Activated CD4-positive, CD25-positive, alpha-beta regulatory T cell (primary cell): ENCODE data around the gene ULK4.
"Not testable (repeated sequence)": the region's sequence is repeated elsewhere in the genome, so short reads cannot be mapped to it uniquely, and the experiment has no call there.

Source experiments
- DNase-seq, 4 experiments: peaks; one replicate each; lab custom pipeline; 2025; lab: John Stamatoyannopoulos, UW

Gene ULK4

DNA sequence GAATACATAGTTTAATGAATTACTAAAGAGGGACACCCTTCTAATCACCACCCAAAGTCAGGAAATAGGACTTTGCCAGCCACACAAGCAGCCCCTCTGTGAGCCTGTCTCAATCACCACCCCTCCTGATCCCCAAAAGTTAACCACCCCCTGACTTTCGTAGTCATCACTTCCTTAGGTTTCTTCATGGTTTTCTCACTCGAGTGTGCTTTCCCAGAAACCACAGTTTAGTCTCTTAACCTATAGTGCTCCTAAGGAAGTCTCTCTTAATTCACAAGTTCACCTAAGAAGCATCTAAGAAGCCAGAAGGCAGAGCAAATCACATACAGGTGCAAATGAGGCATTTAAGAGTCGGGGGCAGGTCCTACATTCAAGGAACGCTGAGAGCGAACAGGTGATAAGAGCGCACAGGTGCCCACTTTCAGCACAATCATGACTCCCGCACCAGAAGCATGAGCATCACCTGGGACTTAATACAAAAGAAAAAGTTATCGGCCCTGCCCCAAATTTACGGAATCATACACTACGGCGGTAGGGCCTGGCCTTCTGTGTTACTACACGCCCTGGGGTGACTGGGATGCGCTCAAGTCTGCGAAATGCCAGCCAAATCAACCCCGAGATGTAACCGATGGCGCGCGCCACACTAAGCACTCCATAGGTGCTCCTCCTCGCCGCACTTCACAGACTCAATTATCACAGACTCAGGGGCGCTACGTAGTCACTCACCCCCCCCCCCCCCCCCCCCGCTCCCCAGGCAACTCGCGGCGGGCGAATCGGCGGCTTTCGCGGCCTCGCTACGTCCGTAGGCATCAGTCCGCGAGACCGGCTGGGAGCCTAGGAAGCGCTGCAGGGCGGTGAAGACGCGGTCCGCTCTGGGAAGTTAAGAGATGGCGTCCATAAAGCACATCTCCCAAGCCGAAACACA lies 815 bp downstream of the ULK4 start:
- DNase-seq: peak; percentile 16 to 32 (median 26)

DNA sequence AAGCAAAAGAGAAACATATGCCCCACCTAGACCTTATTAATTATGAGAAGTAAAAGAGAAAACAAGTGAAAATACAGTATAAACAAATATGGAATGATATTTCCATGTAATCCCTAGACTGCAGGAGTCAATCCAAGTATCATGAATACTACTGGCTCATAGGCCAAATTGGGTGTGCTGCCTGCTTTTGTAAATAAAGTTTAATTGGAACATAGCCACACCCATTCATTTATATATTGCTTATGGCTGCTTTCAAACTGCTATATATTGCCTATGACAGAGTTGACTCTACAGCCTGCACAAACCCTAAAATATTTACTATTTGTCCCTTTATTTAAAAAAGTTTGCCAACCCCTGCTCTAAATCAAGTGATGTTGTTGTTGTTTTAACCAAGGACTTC lies 5.3 kb downstream of the ULK4 start:
- no peak for DNase-seq

DNA sequence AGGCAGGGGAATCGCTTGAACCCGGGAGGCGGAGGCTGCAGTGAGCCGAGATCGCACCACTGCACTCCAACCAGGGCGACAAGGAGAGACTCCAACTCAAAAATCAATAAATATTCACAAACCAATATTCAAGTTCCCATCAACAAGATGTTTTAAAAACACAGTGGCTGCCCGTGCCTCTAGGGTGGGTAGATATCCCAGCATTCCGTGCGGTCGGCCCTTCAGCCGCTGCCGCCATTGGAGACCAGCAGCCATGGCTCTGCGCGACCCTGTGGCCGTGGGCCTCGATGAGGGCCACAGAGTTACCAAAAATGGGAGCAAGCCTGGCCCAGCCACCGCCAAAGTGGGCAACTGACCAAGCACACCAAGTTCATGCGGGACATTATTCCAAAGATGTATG lies 6.7 kb downstream of the ULK4 start:
- DNase-seq: no peak

DNA sequence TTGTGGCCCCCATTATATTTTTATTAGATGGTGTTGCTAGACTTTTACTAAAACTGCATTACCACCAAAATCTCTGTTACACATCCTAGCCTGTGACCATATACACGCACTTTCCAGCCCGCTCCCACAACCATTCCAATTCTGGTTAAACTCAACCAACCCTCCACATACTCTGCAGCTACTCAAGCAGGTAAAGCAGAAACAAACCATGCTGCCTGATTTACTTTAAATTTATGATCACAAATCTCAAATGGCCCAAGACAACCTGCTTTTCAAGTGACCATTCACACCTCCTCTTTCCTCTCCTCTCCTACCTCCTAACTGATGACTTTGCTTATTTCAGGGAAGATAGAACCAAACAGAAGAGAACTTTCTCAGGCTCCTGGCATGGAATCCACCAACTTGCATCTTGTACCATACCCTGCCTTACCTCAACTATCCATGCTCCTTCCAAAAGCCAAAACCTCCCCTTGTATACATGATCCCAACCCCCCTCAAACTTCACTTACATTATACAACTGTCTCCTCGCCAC lies 18.5 kb downstream of the ULK4 start:
- no peak for DNase-seq

DNA sequence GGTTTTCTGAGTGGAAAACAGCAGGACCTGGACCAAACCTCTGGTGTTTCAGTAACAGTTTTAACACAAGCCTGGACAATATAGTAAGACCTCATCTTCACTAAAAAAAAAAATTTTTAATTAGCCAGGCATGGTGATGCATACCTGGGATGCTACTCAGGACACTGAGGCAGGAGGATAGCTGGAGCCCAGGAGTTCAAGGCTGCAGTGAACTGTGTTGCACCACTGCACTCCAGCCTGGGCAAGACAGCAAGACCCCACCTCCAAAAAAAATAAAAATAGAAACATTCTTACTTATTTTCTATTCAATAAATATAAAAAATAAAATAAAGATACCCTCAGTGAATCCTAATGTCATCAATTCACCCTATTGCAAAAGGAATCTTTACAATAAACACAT lies 21.5 kb downstream of the ULK4 start:
- DNase-seq: no peak

DNA sequence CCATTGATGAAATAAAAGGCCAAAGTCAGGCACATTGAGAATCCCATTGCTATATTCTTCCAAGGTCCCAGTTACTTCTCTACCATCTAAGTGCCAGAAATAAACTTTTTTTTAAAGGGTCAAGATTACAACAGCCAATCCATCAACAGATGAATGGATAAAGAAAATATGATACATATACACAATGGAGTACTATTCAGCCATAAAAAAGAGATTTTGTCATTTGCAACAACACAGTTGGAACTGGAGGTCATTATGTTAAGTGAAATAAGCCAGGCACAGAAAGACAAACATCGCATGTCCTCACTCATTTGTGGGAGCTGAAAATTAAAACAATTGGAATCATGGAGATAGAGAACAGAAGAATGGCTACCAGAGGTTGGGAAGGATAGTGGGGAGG lies 25.5 kb downstream of the ULK4 start:
- no peak for DNase-seq

DNA sequence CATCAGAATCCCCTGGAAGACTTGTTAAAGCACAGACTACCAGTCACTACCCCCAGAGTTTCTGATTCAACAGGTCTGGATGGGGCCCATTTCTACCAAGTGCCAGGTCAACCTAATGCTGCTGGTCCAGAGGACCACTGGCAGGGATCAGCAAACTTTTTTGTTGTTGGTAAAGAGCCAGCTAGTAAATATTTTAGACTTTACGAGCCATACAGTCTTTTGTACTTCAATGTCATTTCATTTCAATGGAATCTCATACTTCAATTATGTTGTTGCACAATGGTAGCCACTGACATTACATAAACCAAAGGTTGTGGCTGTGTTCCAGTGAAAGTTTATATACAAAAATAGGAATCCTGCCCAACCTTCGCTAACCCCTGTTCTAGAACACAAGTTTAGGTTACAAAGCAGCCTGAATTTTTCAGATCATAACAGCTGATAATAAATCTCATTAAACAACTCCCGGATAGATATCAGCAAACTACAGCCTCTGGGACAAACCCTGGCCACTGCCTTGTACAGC lies 28.7 kb downstream of the ULK4 start:
- no peak for DNase-seq

DNA sequence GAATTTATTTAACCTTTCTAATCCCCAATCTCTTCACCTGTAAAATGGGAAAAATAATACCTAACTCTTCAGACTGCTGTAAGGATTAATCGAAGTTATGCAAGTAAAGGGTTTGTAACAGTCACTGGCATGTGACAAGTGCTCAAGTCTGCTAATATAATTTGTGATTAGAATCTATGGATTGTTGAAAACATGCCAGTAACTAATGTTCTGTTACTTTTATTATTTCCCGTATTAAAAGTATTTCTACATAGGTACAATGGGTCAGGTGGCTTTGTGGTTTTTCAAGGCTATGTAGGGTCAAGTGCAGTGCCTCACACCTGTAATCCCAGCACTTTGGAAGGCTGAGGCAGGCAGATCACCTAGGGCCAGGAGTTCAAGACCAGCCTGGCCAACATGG lies 29.4 kb downstream of the ULK4 start:
- no peak for DNase-seq

DNA sequence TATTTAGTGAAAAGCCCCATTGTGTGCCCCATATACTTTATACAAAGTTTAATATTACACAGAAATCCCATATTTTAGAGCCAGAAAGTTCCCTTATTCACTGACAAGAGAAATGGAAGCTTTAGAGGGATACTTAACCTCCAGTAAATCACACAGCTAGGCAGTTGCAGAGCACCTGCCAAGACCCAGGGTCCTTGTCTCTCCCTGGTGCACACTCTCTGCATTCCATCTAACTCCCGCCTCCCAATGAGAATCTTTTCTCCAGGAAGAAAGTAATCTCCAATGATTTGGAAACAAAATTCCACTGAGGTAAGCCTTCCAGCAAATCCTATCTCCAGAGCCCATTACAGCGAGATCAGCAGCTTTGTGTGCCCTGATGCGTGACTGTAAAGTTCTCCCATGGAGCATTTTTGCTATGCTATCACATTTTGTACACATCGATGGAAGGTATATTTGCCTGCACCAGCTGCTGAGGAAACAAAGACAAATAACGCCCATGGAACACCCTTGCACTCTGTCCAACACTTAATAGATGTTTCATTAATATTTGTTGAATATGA lies 41.4 kb downstream of the ULK4 start:
- no peak for DNase-seq

DNA sequence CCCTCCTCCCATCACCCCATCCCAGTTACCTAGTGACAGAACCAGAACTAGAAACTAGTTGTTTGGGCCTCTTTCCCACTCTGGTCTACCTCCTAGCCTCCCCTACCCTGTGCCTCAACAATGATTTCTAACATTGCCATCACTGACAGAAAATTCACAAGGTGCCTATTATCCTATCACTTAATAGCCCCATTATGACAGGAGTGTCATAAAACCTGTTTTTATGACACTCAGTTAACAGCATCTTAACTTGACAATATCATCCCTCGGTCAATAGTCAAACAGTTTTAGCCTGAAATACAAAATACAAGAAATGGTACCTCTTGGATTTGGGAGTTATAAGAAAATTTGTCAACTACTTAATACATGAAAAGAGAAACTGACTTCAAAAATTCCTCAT lies 46.5 kb downstream of the ULK4 start:
- no peak for DNase-seq

DNA sequence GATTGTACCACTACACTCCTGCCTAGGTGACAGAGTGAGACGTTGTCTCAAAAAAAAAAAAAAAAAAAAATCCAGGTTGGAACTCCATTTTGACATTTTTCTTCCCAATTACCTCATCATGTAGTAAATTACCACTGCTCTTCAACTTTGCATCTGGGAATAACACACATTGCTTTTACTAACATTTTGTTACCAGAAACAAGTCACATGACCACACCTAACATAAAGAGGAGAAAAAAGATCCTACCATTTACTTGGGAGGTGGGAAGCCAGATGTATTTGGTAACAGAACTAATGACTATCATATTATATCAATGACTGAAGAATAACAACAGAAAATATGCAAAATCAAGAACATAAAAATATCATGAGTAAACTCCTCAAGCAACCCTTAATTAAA lies 49.6 kb downstream of the ULK4 start:
- no peak for DNase-seq

DNA sequence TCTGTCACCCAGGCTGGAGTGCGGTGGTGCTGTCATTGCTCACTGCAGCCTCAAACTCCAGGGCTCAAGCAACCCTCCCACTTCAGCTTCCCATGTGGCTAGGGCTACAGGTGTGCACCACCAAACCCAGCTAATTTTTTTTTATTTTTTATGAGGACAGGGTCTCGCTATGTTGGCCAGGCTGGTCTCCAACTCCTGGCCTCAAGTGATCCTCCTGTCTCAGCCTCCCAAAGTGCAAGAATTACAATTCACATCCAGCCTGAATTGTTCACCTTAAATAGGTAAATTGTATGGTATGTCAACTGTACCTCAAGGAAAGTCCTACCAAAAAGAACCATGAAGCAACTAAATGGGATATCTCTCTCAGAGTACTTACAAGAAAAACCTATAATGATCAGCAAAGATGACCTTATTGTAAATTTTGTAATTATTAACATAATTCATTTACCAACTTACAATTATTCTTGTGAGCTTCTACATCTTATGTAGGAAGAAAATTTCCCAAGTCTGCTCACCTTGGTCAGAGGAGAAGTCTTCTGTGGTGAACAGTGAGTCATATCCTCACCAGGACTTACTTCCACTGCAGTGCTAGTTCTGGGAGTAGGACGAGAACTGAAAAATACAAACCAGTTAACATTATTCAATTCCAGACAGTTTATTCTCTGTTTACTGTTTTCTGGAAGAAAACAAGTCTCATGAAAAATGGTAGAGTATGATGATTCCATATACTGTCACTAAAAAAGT lies 54.4 kb downstream of the ULK4 start:
- no peak for DNase-seq

DNA sequence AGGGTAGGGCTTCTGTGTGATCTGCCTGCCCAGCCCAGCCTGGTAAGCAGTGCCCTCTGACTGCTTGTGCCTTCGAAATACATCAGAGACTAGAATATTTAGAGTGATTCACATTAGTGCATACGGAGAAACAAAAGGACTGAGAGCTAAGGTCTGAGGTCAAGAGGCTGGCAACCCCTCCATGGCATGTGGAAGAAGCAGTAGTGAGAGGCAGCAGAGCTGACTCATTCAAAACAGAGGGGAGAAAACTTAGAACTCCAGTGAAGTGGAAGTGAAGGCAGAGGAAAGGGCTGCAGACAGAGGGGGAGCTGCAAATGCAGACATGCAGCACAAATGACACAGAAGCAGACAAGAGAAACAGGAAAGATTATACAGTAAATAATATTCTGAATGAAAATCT lies 61.6 kb downstream of the ULK4 start:
- DNase-seq: no peak

DNA sequence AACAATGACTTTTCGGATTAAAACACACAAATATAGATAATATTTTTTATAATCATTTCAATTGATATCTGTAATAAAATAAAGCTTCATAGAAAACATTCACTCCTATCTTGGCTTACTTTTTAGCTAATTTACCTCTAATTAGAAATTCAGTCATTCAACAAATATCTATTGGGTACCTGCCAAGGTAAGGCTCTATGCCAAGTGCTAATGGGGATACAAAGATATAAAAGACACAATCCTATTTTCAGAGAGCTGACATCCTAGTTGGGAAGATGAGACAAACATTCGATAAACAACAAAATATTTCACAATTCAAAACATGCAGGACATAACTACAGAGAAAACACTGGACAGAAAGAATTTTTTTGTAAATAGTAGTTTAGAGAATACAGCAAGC lies 63.3 kb downstream of the ULK4 start:
- no peak for DNase-seq

DNA sequence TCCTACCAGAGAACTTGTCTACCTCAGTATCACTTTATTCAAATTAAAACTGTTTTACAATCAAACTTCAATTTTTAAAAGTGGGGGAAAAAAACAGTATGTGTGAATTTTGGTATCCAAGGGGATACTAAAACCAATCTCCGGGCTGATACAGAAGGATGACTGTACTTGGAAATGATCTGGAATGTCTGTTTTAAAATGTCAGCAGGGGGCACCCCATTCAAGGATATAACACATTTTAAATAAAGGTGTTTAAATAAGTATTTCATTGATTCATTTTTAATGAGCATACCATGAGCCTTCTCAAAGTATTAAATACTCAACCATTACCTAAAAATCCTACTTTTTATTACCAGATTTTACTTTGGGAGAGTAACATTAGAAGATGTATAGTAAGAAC lies 67.9 kb downstream of the ULK4 start:
- no peak for DNase-seq

DNA sequence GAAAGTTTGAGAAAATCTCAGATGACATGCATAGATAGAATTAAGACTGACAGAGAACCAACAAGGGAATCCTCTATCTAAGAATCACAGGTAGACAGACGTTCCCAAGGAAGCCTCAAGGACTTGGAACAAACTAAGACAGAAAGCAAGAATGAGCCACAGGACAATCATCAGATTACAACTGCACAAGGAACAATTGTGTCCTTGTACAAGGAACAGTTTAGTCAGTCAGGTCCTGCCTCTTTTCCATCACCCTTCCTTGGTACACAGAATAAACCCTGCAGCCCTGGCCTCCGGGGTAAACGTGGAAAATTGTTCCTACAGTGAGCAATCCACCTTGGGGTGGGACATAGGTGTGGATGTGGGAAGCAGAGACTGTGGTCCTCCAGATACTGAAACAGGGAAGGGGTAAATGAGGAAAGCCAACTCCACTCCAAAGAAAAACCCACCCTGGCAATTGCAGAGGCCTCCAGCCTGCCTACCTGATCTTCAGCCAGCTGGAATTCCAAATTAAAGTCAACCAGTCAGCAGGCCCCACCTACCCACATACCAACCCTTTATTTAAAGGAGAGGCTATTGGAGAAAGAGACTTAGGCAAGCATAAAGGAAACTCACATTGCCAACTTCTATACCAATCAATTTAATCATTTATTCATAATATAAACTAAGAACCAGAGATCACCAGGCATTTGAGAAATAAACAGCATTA lies 73.4 kb downstream of the ULK4 start:
- no peak for DNase-seq

DNA sequence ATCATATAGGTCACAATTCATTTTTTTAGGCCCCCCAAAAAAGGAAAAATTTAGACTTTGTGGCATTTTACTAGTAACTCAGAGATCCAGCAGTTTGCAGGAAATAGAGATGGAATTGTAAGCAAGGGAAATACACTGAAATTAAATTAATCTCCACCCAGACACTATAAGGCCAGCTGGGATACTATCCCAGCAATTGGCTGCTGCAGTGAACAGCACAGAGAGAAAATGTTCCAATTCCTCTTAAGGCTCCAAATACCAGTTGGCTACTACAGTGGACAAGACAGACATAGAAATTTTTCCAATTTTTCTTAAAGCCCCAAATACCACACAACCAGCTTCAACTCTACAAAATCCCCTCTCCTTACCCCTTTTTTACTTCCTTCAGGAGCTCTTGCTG lies 78.9 kb downstream of the ULK4 start:
- DNase-seq: no peak

DNA sequence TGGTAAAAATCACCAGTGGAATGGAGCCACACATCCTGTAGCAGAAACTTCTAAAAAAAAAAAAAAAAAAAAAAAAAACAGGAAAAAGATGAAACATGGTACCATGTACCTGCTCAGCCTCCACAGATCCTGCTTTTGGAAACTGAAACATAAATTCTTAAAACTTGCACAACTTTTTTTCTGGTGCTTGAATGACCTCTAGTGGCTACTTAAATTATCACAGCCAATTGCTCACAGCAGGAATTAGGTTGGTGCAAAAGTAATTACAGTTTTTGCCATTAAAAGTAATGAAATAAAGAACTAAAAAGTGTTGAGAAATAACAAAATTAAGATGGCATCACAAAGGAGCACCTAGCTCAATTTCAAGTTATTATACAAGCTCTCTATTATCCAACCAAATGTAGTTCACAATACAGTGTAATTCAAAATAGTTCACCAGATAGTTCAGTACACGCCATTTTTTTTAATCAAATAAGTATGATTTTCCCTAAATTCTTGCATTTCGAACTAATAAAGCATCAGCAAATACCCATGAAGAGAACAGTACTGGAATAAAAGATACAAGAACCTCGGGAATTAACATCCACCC lies 80.6 kb downstream of the ULK4 start:
- no peak for DNase-seq

DNA sequence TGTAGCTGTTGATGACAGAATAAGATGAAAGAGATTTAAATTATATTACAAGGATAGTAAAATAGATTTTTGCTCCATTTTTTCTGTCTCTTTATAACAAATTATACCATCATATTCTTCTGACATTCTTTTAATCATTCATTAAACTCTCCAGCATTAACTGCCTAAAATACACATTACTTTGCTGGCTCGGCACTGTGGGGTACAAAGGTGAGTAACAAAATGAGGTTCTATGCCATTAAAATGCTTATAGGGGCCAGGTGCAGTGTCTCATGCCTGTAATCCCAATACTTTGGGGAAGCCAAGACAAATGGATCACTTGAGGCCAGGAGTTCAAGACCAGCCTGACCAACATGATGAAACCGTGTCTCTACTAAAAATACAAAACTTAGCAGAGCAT lies 81.5 kb downstream of the ULK4 start:
- no peak for DNase-seq

DNA sequence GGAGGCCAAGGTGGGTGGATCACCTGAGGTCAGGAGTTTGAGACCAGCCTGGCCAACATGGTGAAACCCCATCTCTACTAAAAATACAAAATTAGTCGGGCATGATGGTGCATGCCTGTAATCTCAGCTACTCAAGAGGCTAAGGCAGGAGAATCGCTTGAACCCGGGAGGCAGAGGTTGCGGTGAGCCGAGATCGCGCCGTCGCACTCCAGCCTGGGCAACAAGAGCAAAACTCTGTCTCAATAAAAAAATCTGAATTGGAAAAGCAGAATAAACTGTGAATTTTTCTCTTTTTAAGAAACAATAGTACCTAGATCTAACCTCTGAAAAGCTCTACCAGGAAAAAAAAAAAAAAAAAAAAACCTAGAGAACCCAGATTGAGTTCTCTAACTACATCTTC lies 84.2 kb downstream of the ULK4 start:
- not testable (repeated sequence) for DNase-seq

DNA sequence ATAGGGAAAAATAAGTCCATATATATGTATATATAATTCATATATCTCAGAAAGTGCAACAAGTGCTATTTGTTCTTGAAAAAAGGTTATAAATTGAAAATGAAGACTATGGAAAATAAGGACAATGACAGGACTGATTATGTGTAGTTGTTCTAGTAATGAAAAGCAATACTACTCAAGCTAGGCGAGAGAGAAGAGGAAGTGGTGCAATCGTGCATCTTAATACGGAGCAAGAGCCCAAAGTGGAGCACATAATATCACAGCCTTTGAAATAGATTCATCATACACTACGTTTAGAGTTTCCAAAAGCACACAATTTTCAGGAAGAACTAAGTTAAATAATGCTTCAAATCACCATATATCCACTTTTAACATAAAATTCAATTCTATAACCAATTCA lies 87.9 kb downstream of the ULK4 start:
- no peak for DNase-seq

DNA sequence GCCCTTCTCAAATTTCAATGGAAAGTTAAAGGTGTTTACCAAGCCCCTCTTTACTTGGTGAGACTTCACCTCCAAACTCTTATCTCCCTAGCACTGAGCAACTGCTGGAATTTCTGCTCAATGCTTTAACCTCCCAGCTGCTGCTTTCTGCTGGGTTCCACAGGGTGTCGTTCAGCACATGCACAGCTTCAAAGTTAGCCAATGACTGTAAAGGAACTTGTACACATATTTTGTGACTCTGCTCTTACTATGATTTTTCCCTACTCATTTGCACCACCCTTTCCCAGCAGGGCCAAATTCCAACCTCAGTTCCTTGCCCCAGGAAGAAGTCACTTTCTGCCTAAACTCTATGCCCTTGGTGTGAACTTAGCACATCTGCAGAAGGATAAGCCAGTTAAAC lies 89.7 kb downstream of the ULK4 start:
- DNase-seq: no peak
